H9 (cell line): Measurements from ENCODE around the gene VSTM2L. TPM values are rescaled to one million over a fixed set of nuclear protein-coding genes. Genes with fewer than 3 reads are reported as not detected.

Experiments used
- DNase-seq: peaks from one replicate; pipeline ENCODE4 v3.0.0-alpha.2; 2017
- H2AFZ ChIP-seq: one replicate; pipeline ENCODE4 v1.6.1; 2013; ENCODE audit warnings: mild to moderate bottlenecking, low read length, control low read depth, moderate library complexity
- H2AK5ac ChIP-seq: 2 replicates; pipeline ENCODE4 v1.6.1; 2013; ENCODE audit warnings: low read length, control low read depth, mixed read lengths; ENCODE audit not compliant: insufficient read length
- H2BK120ac ChIP-seq: one replicate; pipeline ENCODE4 v1.6.1; 2013; ENCODE audit warnings: low read depth, mild to moderate bottlenecking, low read length, control low read depth, inconsistent platforms; ENCODE audit not compliant: poor library complexity, severe bottlenecking
- H2BK12ac ChIP-seq: 2 replicates; pipeline ENCODE4 v1.6.1; 2013; ENCODE audit warnings: low read length, control low read depth, mixed read lengths, low read depth; ENCODE audit not compliant: insufficient read length
- H2BK15ac ChIP-seq: 2 replicates; pipeline ENCODE4 v1.6.1; 2013; ENCODE audit warnings: low read depth, low read length, control low read depth
- H2BK20ac ChIP-seq: one replicate; pipeline ENCODE4 v1.6.1; 2013; ENCODE audit warnings: low read depth, mild to moderate bottlenecking, low read length, control low read depth, inconsistent platforms; ENCODE audit not compliant: poor library complexity, severe bottlenecking
- H2BK5ac ChIP-seq: 2 replicates; pipeline ENCODE4 v1.6.1; 2013; ENCODE audit warnings: low read length, control low read depth, mixed read lengths; ENCODE audit not compliant: insufficient read length
- H3K14ac ChIP-seq: 2 replicates; pipeline ENCODE4 v1.6.1; 2013; ENCODE audit warnings: low read length, control low read depth; ENCODE audit not compliant: insufficient read depth
- H3K18ac ChIP-seq: 2 replicates; pipeline ENCODE4 v1.6.1; 2013; ENCODE audit warnings: low read depth, mild to moderate bottlenecking, mixed read lengths, low read length, control low read depth; ENCODE audit not compliant: insufficient read length
- H3K23ac ChIP-seq: 2 replicates; pipeline ENCODE4 v1.6.1; 2013; ENCODE audit warnings: low read length, control low read depth, mixed read lengths, low read depth; ENCODE audit not compliant: insufficient read length
- H3K23me2 ChIP-seq: 2 replicates; pipeline ENCODE4 v1.6.1; 2013; ENCODE audit warnings: low read depth, mild to moderate bottlenecking, mixed read lengths, low read length, control low read depth; ENCODE audit not compliant: insufficient read length, poor library complexity, severe bottlenecking
- H3K27ac ChIP-seq: 2 replicates; pipeline ENCODE4 v1.5.1; 2013; ENCODE audit warnings: low read length, control low read depth, mixed read lengths, low read depth; ENCODE audit not compliant: insufficient read length
- H3K27me3 ChIP-seq: 2 replicates; pipeline ENCODE4 v1.6.1; 2013; ENCODE audit warnings: low read length, control low read depth, inconsistent platforms; ENCODE audit not compliant: insufficient read depth
- H3K4ac ChIP-seq: 2 replicates; pipeline ENCODE4 v1.6.1; 2013; ENCODE audit warnings: low read depth, mild to moderate bottlenecking, control low read depth, inconsistent platforms, low read length, moderate library complexity
- H3K4me1 ChIP-seq: 2 replicates; pipeline ENCODE4 v1.6.1; 2013; ENCODE audit warnings: low read length, control low read depth, inconsistent platforms; ENCODE audit not compliant: insufficient read depth
- H3K4me2 ChIP-seq: 2 replicates; pipeline ENCODE4 v1.6.1; 2013; ENCODE audit warnings: low read length, control low read depth, mixed read lengths; ENCODE audit not compliant: insufficient read length, insufficient read depth
- H3K56ac ChIP-seq: 2 replicates; pipeline ENCODE4 v1.6.1; 2013; ENCODE audit warnings: low read depth, mild to moderate bottlenecking, mixed read lengths, low read length, control low read depth; ENCODE audit not compliant: insufficient read length
- H3K79me1 ChIP-seq: 2 replicates; pipeline ENCODE4 v1.6.1; 2013; ENCODE audit warnings: low read depth, mild to moderate bottlenecking, moderate library complexity, low read length, control low read depth, inconsistent platforms; ENCODE audit not compliant: insufficient read depth, poor library complexity, severe bottlenecking
- H3K79me2 ChIP-seq: 2 replicates; pipeline ENCODE4 v1.6.1; 2013; ENCODE audit warnings: low read length, control low read depth, inconsistent platforms; ENCODE audit not compliant: insufficient read depth
- H3K9ac ChIP-seq: 2 replicates; pipeline ENCODE4 v1.6.1; 2013; ENCODE audit warnings: low read length, control low read depth, mixed read lengths; ENCODE audit not compliant: insufficient read length; ENCODE audit errors: extremely low read depth
- H3K9me3 ChIP-seq: one replicate; pipeline ENCODE4 v1.6.1; 2013; ENCODE audit warnings: low read depth, low read length, inconsistent platforms; ENCODE audit not compliant: control insufficient read depth
- H3T11ph ChIP-seq: one replicate; pipeline ENCODE4 v1.6.1; 2013; ENCODE audit warnings: mild to moderate bottlenecking, low read length, control low read depth, inconsistent platforms
- H4K20me1 ChIP-seq: one replicate; pipeline ENCODE4 v1.6.1; 2013; ENCODE audit not compliant: control insufficient read depth, insufficient read length, insufficient read depth
- H4K5ac ChIP-seq: 2 replicates; pipeline ENCODE4 v1.6.1; 2013; ENCODE audit warnings: low read depth, mild to moderate bottlenecking, mixed read lengths, low read length, control low read depth; ENCODE audit not compliant: insufficient read length
- H4K8ac ChIP-seq: replicated peaks from 2 replicates; pipeline ENCODE4 v1.6.1; 2013; ENCODE audit warnings: low read length, control low read depth, mixed read lengths, low read depth; ENCODE audit not compliant: insufficient read length
- H4K91ac ChIP-seq: 2 replicates; pipeline ENCODE4 v1.6.1; 2013; ENCODE audit warnings: low read depth, mild to moderate bottlenecking, moderate library complexity, mixed read lengths, low read length, control low read depth; ENCODE audit not compliant: insufficient read length
- H3K27ac Mint-ChIP-seq, 3 experiments: 2 replicates in 2 of 3; 3 replicates in 1 of 3; pipeline ENCODE4 v1.8.0; 2020 to 2021; ENCODE audit warnings: mixed read lengths in 3 of 3, mild to moderate bottlenecking in 1 of 3, moderate library complexity in 1 of 3
- H3K27me3 Mint-ChIP-seq: 2 replicates; pipeline ENCODE4 v1.8.0; 2021; ENCODE audit warnings: low read depth, mild to moderate bottlenecking, moderate library complexity, mixed read lengths
- H3K36me3 Mint-ChIP-seq, 3 experiments: 2 replicates in 2 of 3; 3 replicates in 1 of 3; pipeline ENCODE4 v1.8.0; 2020 to 2021; ENCODE audit warnings: low read depth in 3 of 3, mixed read lengths in 3 of 3; ENCODE audit not compliant: insufficient read depth in 1 of 3
- H3K4me1 Mint-ChIP-seq, 2 experiments: 2 replicates each; pipeline ENCODE4 v1.8.0; 2020; ENCODE audit warnings: mixed read lengths in 2 of 2
- H3K4me3 Mint-ChIP-seq, 2 experiments: 2 replicates in 1 of 2; 3 replicates in 1 of 2; pipeline ENCODE4 v1.8.0; 2020 to 2021; ENCODE audit warnings: mild to moderate bottlenecking in 2 of 2, mixed read lengths in 2 of 2, moderate library complexity in 1 of 2
- H3K9me3 Mint-ChIP-seq, 2 experiments: 2 replicates in 1 of 2; 3 replicates in 1 of 2; pipeline ENCODE4 v1.8.0; 2020; ENCODE audit warnings: mild to moderate bottlenecking in 2 of 2, mixed read lengths in 2 of 2, moderate library complexity in 1 of 2
- WGBS: extraction: QIAGEN DNeasy Blood & Tissue Kit; methylation state at CpG from one replicate; pipeline ENCODE4 v1.1.7; 2013; ENCODE audit warnings: missing lambda C conversion rate, low lambda C conversion rate, mixed read lengths; ENCODE audit not compliant: insufficient read length; ENCODE audit errors: extremely low coverage; 5-methylcytosine and 5-hydroxymethylcytosine counted together
- total RNA-seq: library from RNA; stranded (reverse); gene quantifications from 2 replicates; pipeline ENCODE4 v1.2.1, GENCODE V29; 2021
- TF ChIP-seq, protein P1 (sequence below): fragments of 200-600 bp; sonication (generic); conservative IDR thresholded peaks from 3 replicates; pipeline ENCODE4 v1.8.0; 2021; ENCODE audit warnings: antibody characterized with exemption, mild to moderate bottlenecking

Gene VSTM2L
- total RNA-seq, 1 experiment from 2014 or later = 2.1 TPM

- Histone ChIP-seq H3K18ac (no peak overlapping the region), H3K27me3 (no peaks in the 10 kb centered on the region), H3K79me2 (no peaks in the 10 kb centered on the region), H3K23me2 (no peaks in the 10 kb centered on the region), H2BK15ac (no peak overlapping the region), H3K14ac (no peak overlapping the region), H2BK20ac (no peak overlapping the region), H2AFZ (no peak overlapping the region), H3K4me2 (no peak overlapping the region), H3K79me1 (no peaks in the 10 kb centered on the region), H4K91ac (no peak overlapping the region), H3K9me3 (no peaks in the 10 kb centered on the region), H3K56ac (no peak overlapping the region), H3K4ac (no peak overlapping the region), H3K23ac (no peak overlapping the region), H2BK12ac (no peak overlapping the region), H4K8ac (no peak overlapping the region), H2AK5ac (no peak overlapping the region), H3T11ph (no peak overlapping the region), H3K4me1 (no peaks in the 10 kb centered on the region), H3K9ac (no peak overlapping the region), H3K27ac (no peak overlapping the region), H2BK5ac (no peak overlapping the region), H4K5ac (no peak overlapping the region), H2BK120ac (no peak overlapping the region), H4K20me1 (no peaks in the 10 kb centered on the region)
- DNase-seq = no peak
- Mint-ChIP-seq H3K27me3 (no peaks in the 10 kb centered on the region), H3K9me3 (no peaks in the 10 kb centered on the region), H3K4me3 (no peak overlapping the region), H3K4me1 (peaks cover 6 to 21% of the 10 kb centered on the region in 2 experiments), H3K27ac (no peak overlapping the region), H3K36me3 (no peaks in the 10 kb centered on the region; a peak in 1 of 7 replicates)
- TF ChIP-seq, protein P1, sequence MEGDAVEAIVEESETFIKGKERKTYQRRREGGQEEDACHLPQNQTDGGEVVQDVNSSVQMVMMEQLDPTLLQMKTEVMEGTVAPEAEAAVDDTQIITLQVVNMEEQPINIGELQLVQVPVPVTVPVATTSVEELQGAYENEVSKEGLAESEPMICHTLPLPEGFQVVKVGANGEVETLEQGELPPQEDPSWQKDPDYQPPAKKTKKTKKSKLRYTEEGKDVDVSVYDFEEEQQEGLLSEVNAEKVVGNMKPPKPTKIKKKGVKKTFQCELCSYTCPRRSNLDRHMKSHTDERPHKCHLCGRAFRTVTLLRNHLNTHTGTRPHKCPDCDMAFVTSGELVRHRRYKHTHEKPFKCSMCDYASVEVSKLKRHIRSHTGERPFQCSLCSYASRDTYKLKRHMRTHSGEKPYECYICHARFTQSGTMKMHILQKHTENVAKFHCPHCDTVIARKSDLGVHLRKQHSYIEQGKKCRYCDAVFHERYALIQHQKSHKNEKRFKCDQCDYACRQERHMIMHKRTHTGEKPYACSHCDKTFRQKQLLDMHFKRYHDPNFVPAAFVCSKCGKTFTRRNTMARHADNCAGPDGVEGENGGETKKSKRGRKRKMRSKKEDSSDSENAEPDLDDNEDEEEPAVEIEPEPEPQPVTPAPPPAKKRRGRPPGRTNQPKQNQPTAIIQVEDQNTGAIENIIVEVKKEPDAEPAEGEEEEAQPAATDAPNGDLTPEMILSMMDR = no peak
- WGBS = no CpG with 5 or more reads among the region's 1 CpG
Observed at GRCh38 chr20:37879843-37880242, 23.1 kb upstream of the VSTM2L start.
